Karpas-422 (cell line): ENCODE data around the gene RNF19B. TPM values are rescaled to one million over a fixed set of nuclear protein-coding genes. Genes with fewer than 3 reads are reported as not detected.
A peak's percentile ranks its signal among the peaks of the same experiment; 100 is the strongest.

ENCODE experiments used
- DNase-seq: peaks from one replicate; pipeline ENCODE4 v3.0.0-alpha.2; 2015
- H2AFZ ChIP-seq: fragments of 200-600 bp; sonication (generic); 2 replicates; pipeline ENCODE4 v1.6.1; 2014; ENCODE audit warnings: antibody characterized with exemption, low read length, mixed read lengths
- H3K27ac ChIP-seq: fragments of 200-600 bp; sonication (generic); 2 replicates; pipeline ENCODE4 v1.5.1; 2014; ENCODE audit warnings: mild to moderate bottlenecking, low read length, moderate library complexity
- H3K27me3 ChIP-seq: fragments of 200-600 bp; sonication (generic); 2 replicates; pipeline ENCODE4 v1.6.1; 2014; ENCODE audit warnings: low read length, mixed read lengths
- H3K36me3 ChIP-seq: fragments of 200-600 bp; sonication (generic); 2 replicates; pipeline ENCODE4 v1.6.1; 2014; ENCODE audit warnings: low read length, mixed read lengths; ENCODE audit not compliant: insufficient read depth
- H3K4me1 ChIP-seq: fragments of 200-600 bp; sonication (generic); 2 replicates; pipeline ENCODE4 v1.6.1; 2014; ENCODE audit warnings: mild to moderate bottlenecking, low read length, mixed read lengths
- H3K4me2 ChIP-seq: fragments of 200-600 bp; sonication (generic); 2 replicates; pipeline ENCODE4 v1.6.1; 2014; ENCODE audit warnings: low read length, low read depth, mild to moderate bottlenecking; ENCODE audit not compliant: poor library complexity, severe bottlenecking
- H3K4me3 ChIP-seq: fragments of 200-600 bp; sonication (generic); 2 replicates; pipeline ENCODE4 v1.5.1; 2014; ENCODE audit warnings: mild to moderate bottlenecking, antibody characterized with exemption, low read length, mixed read lengths
- H3K79me2 ChIP-seq: fragments of 200-600 bp; sonication (generic); 2 replicates; pipeline ENCODE4 v1.6.1; 2014; ENCODE audit warnings: mild to moderate bottlenecking, low read length, mixed read lengths
- H3K9ac ChIP-seq: fragments of 200-600 bp; sonication (generic); 2 replicates; pipeline ENCODE4 v1.6.0; 2014; ENCODE audit warnings: low read length
- H3K9me2 ChIP-seq: fragments of 200-600 bp; sonication (generic), shearing (Covaris generic); replicated peaks from 2 replicates; pipeline ENCODE4 v1.6.0; 2014; ENCODE audit warnings: mild to moderate bottlenecking, low read length, moderate library complexity; ENCODE audit not compliant: insufficient read depth
- H3K9me3 ChIP-seq: fragments of 300-700, 200-600 bp; sonication (generic); 2 replicates; pipeline ENCODE4 v1.6.1; 2014; ENCODE audit warnings: low read length, mixed read lengths
- H4K20me1 ChIP-seq: fragments of 200-600 bp; sonication (generic); 2 replicates; pipeline ENCODE4 v1.6.1; 2014; ENCODE audit warnings: mild to moderate bottlenecking, antibody characterized with exemption, low read length, low read depth; ENCODE audit not compliant: insufficient read depth
- total RNA-seq: library from RNA; depleted of rRNA; stranded (reverse); fragments of >200 nt; shearing (Covaris generic); gene quantifications from 2 replicates; pipeline ENCODE4 v1.2.3, GENCODE V29; 2014; ENCODE audit warnings: low replicate concordance; rRNA removed

Gene RNF19B, protein sequence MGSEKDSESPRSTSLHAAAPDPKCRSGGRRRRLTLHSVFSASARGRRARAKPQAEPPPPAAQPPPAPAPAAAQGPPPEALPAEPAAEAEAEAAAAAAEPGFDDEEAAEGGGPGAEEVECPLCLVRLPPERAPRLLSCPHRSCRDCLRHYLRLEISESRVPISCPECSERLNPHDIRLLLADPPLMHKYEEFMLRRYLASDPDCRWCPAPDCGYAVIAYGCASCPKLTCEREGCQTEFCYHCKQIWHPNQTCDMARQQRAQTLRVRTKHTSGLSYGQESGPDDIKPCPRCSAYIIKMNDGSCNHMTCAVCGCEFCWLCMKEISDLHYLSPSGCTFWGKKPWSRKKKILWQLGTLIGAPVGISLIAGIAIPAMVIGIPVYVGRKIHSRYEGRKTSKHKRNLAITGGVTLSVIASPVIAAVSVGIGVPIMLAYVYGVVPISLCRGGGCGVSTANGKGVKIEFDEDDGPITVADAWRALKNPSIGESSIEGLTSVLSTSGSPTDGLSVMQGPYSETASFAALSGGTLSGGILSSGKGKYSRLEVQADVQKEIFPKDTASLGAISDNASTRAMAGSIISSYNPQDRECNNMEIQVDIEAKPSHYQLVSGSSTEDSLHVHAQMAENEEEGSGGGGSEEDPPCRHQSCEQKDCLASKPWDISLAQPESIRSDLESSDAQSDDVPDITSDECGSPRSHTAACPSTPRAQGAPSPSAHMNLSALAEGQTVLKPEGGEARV
- total RNA-seq: 86.1 and 160 TPM in 2 replicates

GRCh38 chr1:32964461-32965250, at the start of gene RNF19B:
Gene RNF19B, minus strand, starts transcription at chr1:32964809. Its CDS starts 124 bp downstream, at chr1:32964685.
- Histone ChIP-seq H3K9me2 (no peaks in the 10 kb centered on the region), H3K27me3 (no peaks in the 10 kb centered on the region), H3K9ac (peak within 1 kb of the TSS; percentile 92), H3K9me3 (no peaks in the 10 kb centered on the region), H3K79me2 (peaks cover 44% of the 10 kb centered on the region), H3K27ac (peak within 1 kb of the TSS; percentile 99), H3K36me3 (peaks cover 5% of the 10 kb centered on the region; the same call in 1 of the 2 replicates), H2AFZ (0 out of 2 replicates have a peak within 1 kb of the TSS, but pooled peaks have one; percentile 67), H4K20me1 (peaks cover 21% of the 10 kb centered on the region), H3K4me2 (peak within 1 kb of the TSS; percentile 82), H3K4me1 (peaks cover 30% of the 10 kb centered on the region), H3K4me3 (peak within 1 kb of the TSS; percentile 88)
- peak; percentile 98 for DNase-seq

DNA sequence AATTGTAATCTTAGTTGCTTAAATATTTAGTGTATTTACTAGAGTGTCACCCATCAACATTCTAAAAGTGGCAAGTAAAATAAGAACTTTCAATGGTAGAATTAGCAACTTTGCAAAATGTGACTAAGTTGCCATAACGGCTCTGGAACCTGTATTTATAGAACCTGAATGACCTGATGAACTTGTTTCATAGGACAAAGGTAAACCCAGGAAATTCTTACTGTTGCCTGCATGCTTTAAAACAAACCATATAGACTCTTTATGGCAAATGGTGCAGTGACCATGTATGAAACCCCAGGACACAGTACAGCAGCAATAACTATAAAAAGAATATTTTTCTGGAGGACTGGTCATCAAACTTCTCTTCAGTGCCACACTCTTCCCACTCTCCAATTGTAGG, 49.2 kb upstream of the RNF19B start:
- Histone ChIP-seq H3K4me3 (no peak overlapping the region), H3K9ac (no peak overlapping the region), H3K36me3 (peaks cover 64% of the 10 kb centered on the region), H3K4me1 (no peaks in the 10 kb centered on the region), H3K4me2 (no peak overlapping the region), H2AFZ (no peak overlapping the region), H3K79me2 (peaks cover 4% of the 10 kb centered on the region), H3K27me3 (no peaks in the 10 kb centered on the region), H4K20me1 (no peaks in the 10 kb centered on the region), H3K27ac (no peak overlapping the region), H3K9me2 (no peaks in the 10 kb centered on the region), H3K9me3 (no peaks in the 10 kb centered on the region)
- DNase-seq: no peak

DNA sequence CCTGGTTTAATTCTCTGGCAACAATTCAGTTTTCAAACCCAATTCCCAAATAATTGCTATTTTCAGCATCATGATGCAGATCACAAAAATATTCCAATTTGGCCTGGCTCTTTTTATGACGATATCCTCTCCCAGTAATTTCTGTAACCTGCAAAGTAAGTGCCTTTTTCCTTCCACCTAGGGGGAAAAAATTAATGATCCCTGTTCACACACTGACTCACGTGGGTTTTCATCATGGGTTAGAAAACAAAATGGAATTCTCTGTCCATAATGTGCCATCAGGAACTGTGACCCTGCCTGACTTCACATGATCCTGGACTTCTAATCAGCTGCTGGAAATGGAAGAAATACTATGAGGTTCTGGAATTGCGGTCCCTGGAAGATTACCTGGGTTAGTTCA, 47.6 kb upstream of the RNF19B start:
- no peak for DNase-seq
- Histone ChIP-seq H4K20me1 (no peaks in the 10 kb centered on the region), H3K27ac (no peak overlapping the region), H3K9me3 (no peaks in the 10 kb centered on the region), H3K27me3 (no peaks in the 10 kb centered on the region), H3K4me1 (no peaks in the 10 kb centered on the region), H3K79me2 (no peaks in the 10 kb centered on the region), H3K9ac (no peak overlapping the region), H3K4me3 (no peak overlapping the region), H3K9me2 (no peaks in the 10 kb centered on the region), H3K4me2 (no peak overlapping the region), H3K36me3 (peaks cover 64% of the 10 kb centered on the region), H2AFZ (no peak overlapping the region)

DNA sequence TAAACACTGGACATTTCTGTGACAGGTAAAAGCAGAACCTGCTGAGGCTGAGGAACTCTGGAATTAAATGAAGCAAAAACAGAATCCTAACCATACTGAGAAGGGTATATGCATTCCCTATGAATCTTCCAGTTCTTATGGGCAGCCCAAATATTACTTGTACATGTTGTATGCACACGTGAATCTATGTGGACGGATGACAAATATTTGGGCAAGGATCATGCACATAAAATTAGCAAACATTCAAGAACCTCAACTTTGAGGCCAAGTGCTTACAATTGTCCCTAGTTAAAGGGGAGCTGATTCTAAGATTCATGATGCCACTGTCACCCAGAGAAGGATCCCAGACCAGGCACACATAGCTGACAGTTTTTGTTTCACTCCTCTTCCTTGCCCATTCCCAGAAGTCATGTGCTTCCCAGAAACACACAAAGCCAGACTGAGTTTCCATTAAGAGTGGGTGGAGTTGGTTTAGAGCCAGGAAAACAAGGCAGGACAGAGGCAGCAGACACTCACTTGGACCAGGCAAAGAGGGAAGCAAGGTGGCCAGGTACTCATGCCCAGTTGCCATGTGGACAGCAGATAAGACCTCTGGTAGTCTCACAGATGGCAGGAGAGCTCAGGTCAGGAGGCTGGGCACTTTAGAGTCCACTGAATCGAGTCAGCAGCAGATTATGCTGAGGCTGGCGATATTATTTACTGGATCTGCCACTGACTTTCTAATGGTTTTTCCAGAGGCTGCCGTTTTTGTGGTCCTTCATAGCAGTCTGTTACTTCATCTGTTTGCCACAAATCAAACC, 46.5 kb upstream of the RNF19B start:
- Histone ChIP-seq H3K9me3 (no peaks in the 10 kb centered on the region), H3K4me3 (no peak overlapping the region), H2AFZ (no peak overlapping the region), H3K9ac (no peak overlapping the region), H3K27ac (no peak overlapping the region), H3K79me2 (no peaks in the 10 kb centered on the region), H4K20me1 (no peaks in the 10 kb centered on the region), H3K4me2 (no peak overlapping the region), H3K9me2 (no peaks in the 10 kb centered on the region), H3K27me3 (no peaks in the 10 kb centered on the region), H3K4me1 (no peaks in the 10 kb centered on the region), H3K36me3 (peaks cover 66% of the 10 kb centered on the region)
- DNase-seq: no peak

DNA sequence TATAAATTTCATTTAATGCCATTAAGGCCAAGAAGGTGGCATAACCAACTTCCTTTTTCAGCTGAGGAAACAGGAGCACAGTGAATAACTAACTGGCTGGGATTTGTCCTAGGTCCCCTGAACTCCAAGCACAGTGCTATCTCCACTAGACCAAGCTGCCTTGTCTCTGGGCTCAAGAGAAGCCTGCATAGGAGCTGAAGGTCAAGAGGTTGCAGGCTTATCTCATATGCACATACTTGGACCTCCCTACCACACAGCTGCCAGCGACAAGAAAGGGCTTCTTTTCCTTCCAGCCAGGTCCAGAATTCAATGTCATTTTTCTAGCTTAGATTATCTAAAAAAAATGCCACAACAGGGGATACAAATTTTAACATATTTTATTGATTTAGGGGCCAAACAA, 45.0 kb upstream of the RNF19B start:
- Histone ChIP-seq H3K27me3 (no peaks in the 10 kb centered on the region), H3K36me3 (peaks cover 63% of the 10 kb centered on the region), H3K9me2 (no peaks in the 10 kb centered on the region), H3K4me1 (no peaks in the 10 kb centered on the region), H4K20me1 (no peaks in the 10 kb centered on the region), H3K27ac (no peak overlapping the region), H3K9ac (no peak overlapping the region), H3K4me3 (no peak overlapping the region), H3K9me3 (no peaks in the 10 kb centered on the region), H3K79me2 (no peaks in the 10 kb centered on the region; the same call in 1 of the 2 replicates), H3K4me2 (no peak overlapping the region), H2AFZ (no peak overlapping the region)
- no peak for DNase-seq

DNA sequence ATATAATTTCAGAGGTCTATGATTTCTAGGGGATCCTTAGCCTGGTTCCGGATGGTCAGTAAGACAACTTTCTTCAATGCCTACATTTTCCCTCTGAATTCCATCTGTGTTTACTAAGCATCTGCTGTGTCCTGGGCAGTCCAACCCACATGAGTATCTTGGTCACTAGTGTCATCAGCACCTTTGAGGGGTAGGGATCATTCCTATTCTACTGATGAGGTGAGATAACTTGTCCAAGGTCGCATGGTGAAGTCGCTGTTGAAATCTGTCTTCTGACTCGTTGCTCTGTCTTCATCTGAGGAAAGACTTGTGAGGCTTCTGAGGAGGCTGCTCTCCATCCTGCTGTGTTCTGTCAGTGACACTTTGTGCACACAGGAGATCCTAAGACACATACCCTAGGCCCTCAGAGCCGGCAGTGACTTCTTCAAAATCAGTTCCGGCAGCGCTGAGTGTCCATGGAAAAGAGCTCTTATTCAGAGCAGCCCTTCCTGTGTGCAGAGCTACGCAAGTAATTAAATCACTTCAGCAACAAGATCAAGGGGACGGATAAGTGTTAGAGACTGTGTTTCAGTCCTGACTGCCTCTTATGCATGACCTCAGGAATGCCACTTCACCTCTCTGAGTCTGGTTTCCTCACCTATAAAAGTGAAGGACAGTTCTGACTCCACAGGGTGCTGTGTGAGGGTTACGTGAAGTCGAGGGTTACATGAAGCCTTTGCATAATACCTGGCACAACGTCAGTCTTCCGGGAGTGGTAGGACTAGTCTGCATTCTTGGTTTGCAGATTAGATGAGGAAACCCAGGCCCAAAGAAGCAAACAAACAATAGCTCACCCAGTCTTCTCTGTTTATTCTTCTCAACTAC, 43.7 kb upstream of the RNF19B start:
- no peak for DNase-seq
- Histone ChIP-seq H3K79me2 (no peaks in the 10 kb centered on the region; the same call in 1 of the 2 replicates), H3K27ac (no peak overlapping the region), H3K4me1 (no peaks in the 10 kb centered on the region), H4K20me1 (no peaks in the 10 kb centered on the region), H2AFZ (no peak overlapping the region), H3K4me2 (no peak overlapping the region), H3K9ac (no peak overlapping the region), H3K9me3 (no peaks in the 10 kb centered on the region), H3K9me2 (no peaks in the 10 kb centered on the region), H3K27me3 (no peaks in the 10 kb centered on the region), H3K36me3 (peaks cover 50% of the 10 kb centered on the region), H3K4me3 (no peak overlapping the region)
